ENCODE results near the gene NDUFB10.

Gene NDUFB10

GRCh38 chr16:1959269-1960039 lies at the start of gene NDUFB10:
TSS of gene NDUFB10 (plus strand) at chr16:1959538. CDS start at chr16:1959625, 87 bp downstream.
- H3K27ac ChIP-seq: peak within 1 kb of the TSS; percentile 75
- H3K4me2 ChIP-seq (ENCODE audit: low read length): peak within 1 kb of the TSS; percentile 75
- no peaks in the 10 kb centered on the region for H3K9me3 ChIP-seq (ENCODE audit: control insufficient read depth, low read length)
- peak within 1 kb of the TSS; percentile 64 for H3K9ac ChIP-seq
- TF ChIP-seq, protein P1, sequence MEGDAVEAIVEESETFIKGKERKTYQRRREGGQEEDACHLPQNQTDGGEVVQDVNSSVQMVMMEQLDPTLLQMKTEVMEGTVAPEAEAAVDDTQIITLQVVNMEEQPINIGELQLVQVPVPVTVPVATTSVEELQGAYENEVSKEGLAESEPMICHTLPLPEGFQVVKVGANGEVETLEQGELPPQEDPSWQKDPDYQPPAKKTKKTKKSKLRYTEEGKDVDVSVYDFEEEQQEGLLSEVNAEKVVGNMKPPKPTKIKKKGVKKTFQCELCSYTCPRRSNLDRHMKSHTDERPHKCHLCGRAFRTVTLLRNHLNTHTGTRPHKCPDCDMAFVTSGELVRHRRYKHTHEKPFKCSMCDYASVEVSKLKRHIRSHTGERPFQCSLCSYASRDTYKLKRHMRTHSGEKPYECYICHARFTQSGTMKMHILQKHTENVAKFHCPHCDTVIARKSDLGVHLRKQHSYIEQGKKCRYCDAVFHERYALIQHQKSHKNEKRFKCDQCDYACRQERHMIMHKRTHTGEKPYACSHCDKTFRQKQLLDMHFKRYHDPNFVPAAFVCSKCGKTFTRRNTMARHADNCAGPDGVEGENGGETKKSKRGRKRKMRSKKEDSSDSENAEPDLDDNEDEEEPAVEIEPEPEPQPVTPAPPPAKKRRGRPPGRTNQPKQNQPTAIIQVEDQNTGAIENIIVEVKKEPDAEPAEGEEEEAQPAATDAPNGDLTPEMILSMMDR (IDR thresholded peaks at IDR 0.05): peak; percentile 82
- peak within 1 kb of the TSS; percentile 91 for H3K4me3 ChIP-seq (ENCODE audit: low read depth, low read length)
- H3K27me3 ChIP-seq (ENCODE audit: control insufficient read depth, insufficient read depth, low read length): no peaks in the 10 kb centered on the region
- H3K79me2 ChIP-seq: no peaks in the 10 kb centered on the region
- H2AFZ ChIP-seq: peak within 1 kb of the TSS; percentile 92
- H3K4me1 ChIP-seq: peaks cover 10% of the 10 kb centered on the region
- H3K36me3 ChIP-seq (ENCODE audit: control insufficient read depth, insufficient read depth, low read length): no peaks in the 10 kb centered on the region

DNA sequence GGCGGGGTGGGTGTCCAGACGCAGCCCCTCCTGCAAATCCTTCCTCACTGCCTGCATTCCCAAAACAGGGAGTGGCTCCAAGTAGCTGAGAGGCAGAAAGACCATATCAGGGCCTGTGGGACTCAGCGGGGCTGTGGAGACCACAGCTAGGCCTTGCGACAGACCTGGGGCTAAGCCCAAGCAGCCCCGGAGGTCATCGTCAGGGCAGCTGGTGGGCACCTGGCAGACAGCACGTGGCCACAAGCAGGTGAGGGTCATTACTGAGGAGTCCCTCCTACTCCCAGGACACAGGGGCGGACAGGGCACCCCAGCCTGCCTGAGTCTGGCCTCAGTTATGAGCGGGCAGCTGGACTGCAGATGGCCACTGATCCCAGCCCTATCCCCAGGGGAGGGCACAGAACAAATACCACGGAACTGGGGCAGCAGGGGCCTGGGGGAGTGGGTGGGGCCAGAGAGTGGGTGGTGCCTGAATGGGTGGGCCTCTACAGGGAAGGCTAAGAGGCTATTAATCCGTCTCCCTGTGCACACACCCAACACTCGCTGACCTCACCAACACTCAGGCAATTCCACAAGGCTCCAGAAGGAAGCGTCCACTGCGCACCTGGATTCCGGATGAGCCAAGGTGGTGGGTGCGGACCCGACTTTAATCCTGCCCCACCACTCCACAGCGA lies 49.6 kb upstream of the NDUFB10 start:
- Histone ChIP-seq H3K27ac (no peak overlapping the region), H3K79me2 (no peaks in the 10 kb centered on the region), H3K4me2 (ENCODE audit: low read length) (no peak overlapping the region), H3K4me3 (ENCODE audit: low read depth, low read length) (no peak overlapping the region), H3K9me3 (ENCODE audit: control insufficient read depth, low read length) (no peaks in the 10 kb centered on the region), H3K4me1 (no peaks in the 10 kb centered on the region), H3K9ac (no peak overlapping the region), H2AFZ (no peak overlapping the region), H3K27me3 (ENCODE audit: control insufficient read depth, insufficient read depth, low read length) (no peaks in the 10 kb centered on the region), H3K36me3 (ENCODE audit: control insufficient read depth, insufficient read depth, low read length) (no peaks in the 10 kb centered on the region)
- TF ChIP-seq, protein P1 (IDR thresholded peaks at IDR 0.05): no peak

GRCh38 chr16:1911467-1912214 lies 47.7 kb upstream of the NDUFB10 start:
- Histone ChIP-seq H3K79me2 (no peaks in the 10 kb centered on the region), H3K4me2 (ENCODE audit: low read length) (no peak overlapping the region), H2AFZ (no peak overlapping the region), H3K9ac (no peak overlapping the region), H3K27me3 (ENCODE audit: control insufficient read depth, insufficient read depth, low read length) (no peaks in the 10 kb centered on the region), H3K36me3 (ENCODE audit: control insufficient read depth, insufficient read depth, low read length) (no peaks in the 10 kb centered on the region), H3K4me1 (no peaks in the 10 kb centered on the region), H3K27ac (no peak overlapping the region), H3K9me3 (ENCODE audit: control insufficient read depth, low read length) (no peaks in the 10 kb centered on the region), H3K4me3 (ENCODE audit: low read depth, low read length) (no peak overlapping the region)
- TF ChIP-seq, protein P1 (IDR thresholded peaks at IDR 0.05): no peak

DNA sequence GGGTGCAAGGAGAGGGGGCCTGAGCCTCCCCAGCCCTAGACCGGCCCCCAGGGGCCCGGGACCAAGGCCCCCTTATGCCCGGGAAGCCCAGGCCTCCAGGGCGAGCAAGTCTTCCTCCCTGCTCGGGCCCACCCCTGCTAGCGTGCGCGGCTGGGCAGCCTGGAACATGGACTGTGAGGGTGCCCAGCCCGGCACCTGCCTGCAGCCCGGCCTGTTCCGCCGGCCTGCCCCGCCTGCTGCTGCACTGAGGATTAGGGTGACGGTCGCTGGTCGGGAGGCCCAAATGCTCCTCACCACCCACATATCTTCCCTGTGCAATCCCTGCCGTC lies 47.2 kb upstream of the NDUFB10 start:
- Histone ChIP-seq H3K27me3 (ENCODE audit: control insufficient read depth, insufficient read depth, low read length) (peaks cover 1% of the 10 kb centered on the region), H3K4me2 (ENCODE audit: low read length) (no peak overlapping the region), H3K9me3 (ENCODE audit: control insufficient read depth, low read length) (no peaks in the 10 kb centered on the region), H3K4me1 (no peaks in the 10 kb centered on the region), H3K4me3 (ENCODE audit: low read depth, low read length) (no peak overlapping the region), H2AFZ (no peak overlapping the region), H3K79me2 (no peaks in the 10 kb centered on the region), H3K9ac (no peak overlapping the region), H3K27ac (no peak overlapping the region), H3K36me3 (ENCODE audit: control insufficient read depth, insufficient read depth, low read length) (no peaks in the 10 kb centered on the region)
- TF ChIP-seq, protein P1 (IDR thresholded peaks at IDR 0.05): no peak

Data from parathyroid adenoma (tissue), 2 donors.